ENCODE data around the gene NFASC. TPM values are rescaled to one million over a fixed set of nuclear protein-coding genes. Genes with fewer than 3 reads are reported as not detected.

The NFASC gene
- total RNA-seq, 1 donor: 36.9 TPM

DNA sequence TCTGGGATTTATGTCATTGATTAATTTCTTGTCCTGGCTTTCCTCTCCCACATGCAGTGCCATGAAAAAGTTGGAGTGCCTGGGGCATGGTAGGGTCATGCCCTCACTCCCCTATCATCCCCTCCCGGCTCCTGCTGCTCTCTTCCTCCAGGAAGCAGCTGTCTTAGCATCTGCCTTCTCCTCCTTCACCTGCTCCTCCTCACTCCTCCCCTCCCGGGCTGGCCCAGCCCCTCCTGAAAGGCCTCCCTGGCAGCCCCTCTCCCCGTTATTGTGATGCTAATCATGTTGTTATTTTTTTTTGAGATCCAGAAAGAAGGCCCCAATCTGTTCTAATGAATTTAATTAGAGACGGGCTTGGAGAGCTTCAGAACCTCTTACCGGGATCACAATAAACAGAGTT lies 36.3 kb upstream of the NFASC start:
- no peak for DNase-seq (ENCODE audit: insufficient read length, low spot score, missing footprints)
- peaks cover 82% of the 10 kb centered on the region for H4K20me1 ChIP-seq (ENCODE audit: insufficient read depth, low read length)
- H2AFZ ChIP-seq (ENCODE audit: low read length): no peak overlapping the region
- TF ChIP-seq, protein P1, sequence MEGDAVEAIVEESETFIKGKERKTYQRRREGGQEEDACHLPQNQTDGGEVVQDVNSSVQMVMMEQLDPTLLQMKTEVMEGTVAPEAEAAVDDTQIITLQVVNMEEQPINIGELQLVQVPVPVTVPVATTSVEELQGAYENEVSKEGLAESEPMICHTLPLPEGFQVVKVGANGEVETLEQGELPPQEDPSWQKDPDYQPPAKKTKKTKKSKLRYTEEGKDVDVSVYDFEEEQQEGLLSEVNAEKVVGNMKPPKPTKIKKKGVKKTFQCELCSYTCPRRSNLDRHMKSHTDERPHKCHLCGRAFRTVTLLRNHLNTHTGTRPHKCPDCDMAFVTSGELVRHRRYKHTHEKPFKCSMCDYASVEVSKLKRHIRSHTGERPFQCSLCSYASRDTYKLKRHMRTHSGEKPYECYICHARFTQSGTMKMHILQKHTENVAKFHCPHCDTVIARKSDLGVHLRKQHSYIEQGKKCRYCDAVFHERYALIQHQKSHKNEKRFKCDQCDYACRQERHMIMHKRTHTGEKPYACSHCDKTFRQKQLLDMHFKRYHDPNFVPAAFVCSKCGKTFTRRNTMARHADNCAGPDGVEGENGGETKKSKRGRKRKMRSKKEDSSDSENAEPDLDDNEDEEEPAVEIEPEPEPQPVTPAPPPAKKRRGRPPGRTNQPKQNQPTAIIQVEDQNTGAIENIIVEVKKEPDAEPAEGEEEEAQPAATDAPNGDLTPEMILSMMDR (IDR thresholded peaks at IDR 0.05; ENCODE audit: extremely low read depth, low read depth, low read length): no peak
- H3K4me3 ChIP-seq (ENCODE audit: insufficient read depth, low read length): no peak overlapping the region
- H3K27ac ChIP-seq (ENCODE audit: low read depth, low read length): no peak overlapping the region
- H3K9me3 ChIP-seq (ENCODE audit: low read depth, low read length): no peaks in the 10 kb centered on the region
- peaks cover 23% of the 10 kb centered on the region for H3K4me1 ChIP-seq (ENCODE audit: insufficient read depth, low read length)
- H3K27me3 ChIP-seq (ENCODE audit: insufficient read depth, low read length): no peaks in the 10 kb centered on the region
- H3K4me2 ChIP-seq (ENCODE audit: insufficient read depth, low read length): no peak overlapping the region
- H3K36me3 ChIP-seq (ENCODE audit: insufficient read depth, low read length): peaks cover 4% of the 10 kb centered on the region
- peaks cover 62% of the 10 kb centered on the region for H3K79me2 ChIP-seq (ENCODE audit: insufficient read depth, low read length)

GRCh38 chr1:204834752-204835151 lies 35.9 kb upstream of the NFASC start:
- peaks cover 86% of the 10 kb centered on the region for H4K20me1 ChIP-seq (ENCODE audit: insufficient read depth, low read length)
- peaks cover 18% of the 10 kb centered on the region for H3K4me1 ChIP-seq (ENCODE audit: insufficient read depth, low read length)
- TF ChIP-seq, protein P1 (IDR thresholded peaks at IDR 0.05; ENCODE audit: extremely low read depth, low read depth, low read length): no peak
- no peaks in the 10 kb centered on the region for H3K27me3 ChIP-seq (ENCODE audit: insufficient read depth, low read length)
- H3K79me2 ChIP-seq (ENCODE audit: insufficient read depth, low read length): peaks cover 66% of the 10 kb centered on the region
- no peak overlapping the region for H3K4me3 ChIP-seq (ENCODE audit: insufficient read depth, low read length)
- no peaks in the 10 kb centered on the region for H3K9me3 ChIP-seq (ENCODE audit: low read depth, low read length)
- H3K27ac ChIP-seq (ENCODE audit: low read depth, low read length): no peak overlapping the region
- no peak for DNase-seq (ENCODE audit: insufficient read length, low spot score, missing footprints)
- H3K4me2 ChIP-seq (ENCODE audit: insufficient read depth, low read length): no peak overlapping the region
- no peak overlapping the region for H2AFZ ChIP-seq (ENCODE audit: low read length)
- peaks cover 4% of the 10 kb centered on the region for H3K36me3 ChIP-seq (ENCODE audit: insufficient read depth, low read length)

DNA sequence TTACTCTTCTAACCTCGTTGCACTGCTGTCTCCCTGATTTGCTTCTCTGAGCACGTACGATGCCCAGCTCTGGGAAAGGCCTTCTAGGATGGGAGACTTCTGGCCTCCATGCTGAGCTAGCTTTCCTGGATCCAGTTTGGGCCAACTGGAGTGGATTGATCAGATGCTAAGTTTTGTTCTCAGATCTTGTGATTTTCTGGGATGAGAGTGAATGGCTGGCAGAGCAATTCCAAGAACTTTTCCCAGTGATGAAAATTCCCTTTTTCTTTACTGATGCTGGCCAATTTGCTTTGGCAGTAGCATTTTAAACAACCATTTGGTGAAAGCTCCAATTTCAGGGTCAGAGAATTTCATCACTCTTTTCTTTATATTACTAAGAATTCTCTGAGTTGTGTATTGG lies 34.9 kb upstream of the NFASC start:
- peaks cover 60% of the 10 kb centered on the region for H3K79me2 ChIP-seq (ENCODE audit: insufficient read depth, low read length)
- no peak overlapping the region for H3K27ac ChIP-seq (ENCODE audit: low read depth, low read length)
- H4K20me1 ChIP-seq (ENCODE audit: insufficient read depth, low read length): peaks cover 88% of the 10 kb centered on the region
- H3K27me3 ChIP-seq (ENCODE audit: insufficient read depth, low read length): no peaks in the 10 kb centered on the region
- peaks cover 10% of the 10 kb centered on the region for H3K4me1 ChIP-seq (ENCODE audit: insufficient read depth, low read length)
- no peak overlapping the region for H3K4me3 ChIP-seq (ENCODE audit: insufficient read depth, low read length)
- H3K4me2 ChIP-seq (ENCODE audit: insufficient read depth, low read length): no peak overlapping the region
- H2AFZ ChIP-seq (ENCODE audit: low read length): no peak overlapping the region
- peaks cover 4% of the 10 kb centered on the region for H3K36me3 ChIP-seq (ENCODE audit: insufficient read depth, low read length)
- TF ChIP-seq, protein P1 (IDR thresholded peaks at IDR 0.05; ENCODE audit: extremely low read depth, low read depth, low read length): no peak
- DNase-seq (ENCODE audit: insufficient read length, low spot score, missing footprints): no peak
- no peaks in the 10 kb centered on the region for H3K9me3 ChIP-seq (ENCODE audit: low read depth, low read length)

GRCh38 chr1:204836856-204837255 lies 33.8 kb upstream of the NFASC start:
- TF ChIP-seq, protein P1 (IDR thresholded peaks at IDR 0.05; ENCODE audit: extremely low read depth, low read depth, low read length): no peak
- H3K4me1 ChIP-seq (ENCODE audit: insufficient read depth, low read length): peaks cover 6% of the 10 kb centered on the region
- H2AFZ ChIP-seq (ENCODE audit: low read length): no peak overlapping the region
- H3K4me3 ChIP-seq (ENCODE audit: insufficient read depth, low read length): no peak overlapping the region
- peaks cover 4% of the 10 kb centered on the region for H3K36me3 ChIP-seq (ENCODE audit: insufficient read depth, low read length)
- no peak for DNase-seq (ENCODE audit: insufficient read length, low spot score, missing footprints)
- H3K9me3 ChIP-seq (ENCODE audit: low read depth, low read length): no peaks in the 10 kb centered on the region
- peaks cover 89% of the 10 kb centered on the region for H4K20me1 ChIP-seq (ENCODE audit: insufficient read depth, low read length)
- H3K27ac ChIP-seq (ENCODE audit: low read depth, low read length): no peak overlapping the region
- H3K27me3 ChIP-seq (ENCODE audit: insufficient read depth, low read length): no peaks in the 10 kb centered on the region
- H3K4me2 ChIP-seq (ENCODE audit: insufficient read depth, low read length): no peak overlapping the region
- peaks cover 59% of the 10 kb centered on the region for H3K79me2 ChIP-seq (ENCODE audit: insufficient read depth, low read length)

Measured in osteoblast (primary cell).